Activated CD8-positive, alpha-beta memory T cell treated with anti-CD3 and anti-CD28 coated beads for 1 hour (primary cell): Measurements from ENCODE around the gene S1PR4.

Experiments used
- DNase-seq, 2 donors: peaks; one replicate each; pipeline ENCODE4 v3.0.0-alpha.2; 2020; ENCODE audit warnings: low read depth in 1 of 2; ENCODE audit errors: extremely low read depth in 1 of 2

Gene S1PR4

GRCh38 chr19:3178377-3178972 is at the start of gene S1PR4:
Gene S1PR4 (plus strand): TSS chr19:3178769. CDS start chr19:3178793, 24 bp downstream.
- peak in 1 of 2 donors; percentile 40 for DNase-seq

- no peak for DNase-seq
Measured at GRCh38 chr19:3129112-3129511, 49.5 kb upstream of the S1PR4 start.

GRCh38 chr19:3131168-3131567 is 47.4 kb upstream of the S1PR4 start:
- DNase-seq = no peak

- DNase-seq = peak; percentile 39 to 66
Measured at GRCh38 chr19:3132971-3133792, 45.4 kb upstream of the S1PR4 start.

- DNase-seq = no peak
Measured at GRCh38 chr19:3133793-3134116, 44.8 kb upstream of the S1PR4 start.

GRCh38 chr19:3135961-3136683 is 42.4 kb upstream of the S1PR4 start, which contains the start of gene GNA15:
Gene GNA15 (plus strand): TSS chr19:3136033. CDS start chr19:3136451, 418 bp downstream.
- no peak for DNase-seq

GRCh38 chr19:3136684-3137055 is 41.9 kb upstream of the S1PR4 start:
- DNase-seq = no peak

GRCh38 chr19:3137119-3137518 is 41.5 kb upstream of the S1PR4 start:
- no peak for DNase-seq

GRCh38 chr19:3138268-3138667 is 40.3 kb upstream of the S1PR4 start:
- no peak for DNase-seq

GRCh38 chr19:3140667-3141038 is 37.9 kb upstream of the S1PR4 start:
- no peak for DNase-seq

- no peak for DNase-seq
Measured at GRCh38 chr19:3142292-3142670, 36.3 kb upstream of the S1PR4 start.

GRCh38 chr19:3142781-3143337 is 35.7 kb upstream of the S1PR4 start:
- DNase-seq = no peak

GRCh38 chr19:3145909-3146676 is 32.5 kb upstream of the S1PR4 start:
- DNase-seq = no peak

- peak in 1 of 2 donors; percentile 54 for DNase-seq
Measured at GRCh38 chr19:3146677-3147100, 31.9 kb upstream of the S1PR4 start.

- no peak for DNase-seq
Measured at GRCh38 chr19:3148503-3148902, 30.1 kb upstream of the S1PR4 start.

- no peak for DNase-seq
Measured at GRCh38 chr19:3149089-3149488, 29.5 kb upstream of the S1PR4 start.

GRCh38 chr19:3149526-3150505 is 28.8 kb upstream of the S1PR4 start:
- DNase-seq = no peak

- no peak for DNase-seq
Measured at GRCh38 chr19:3150739-3151329, 27.7 kb upstream of the S1PR4 start.
